DMS53 (cell line): ENCODE results near the gene WRAP73.
A peak's percentile ranks its signal among the peaks of the same experiment; 100 is the strongest.
"Not testable (repeated sequence)": the region's sequence is repeated elsewhere in the genome, so short reads cannot be mapped to it uniquely, and the experiment has no call there.

Source experiments
- DNase-seq: peaks from one replicate; lab custom pipeline; 2025; lab: John Stamatoyannopoulos, UW

The WRAP73 gene

GRCh38 chr1:3597599-3597964 lies 52.3 kb downstream of the WRAP73 start:
- DNase-seq = no peak

DNA sequence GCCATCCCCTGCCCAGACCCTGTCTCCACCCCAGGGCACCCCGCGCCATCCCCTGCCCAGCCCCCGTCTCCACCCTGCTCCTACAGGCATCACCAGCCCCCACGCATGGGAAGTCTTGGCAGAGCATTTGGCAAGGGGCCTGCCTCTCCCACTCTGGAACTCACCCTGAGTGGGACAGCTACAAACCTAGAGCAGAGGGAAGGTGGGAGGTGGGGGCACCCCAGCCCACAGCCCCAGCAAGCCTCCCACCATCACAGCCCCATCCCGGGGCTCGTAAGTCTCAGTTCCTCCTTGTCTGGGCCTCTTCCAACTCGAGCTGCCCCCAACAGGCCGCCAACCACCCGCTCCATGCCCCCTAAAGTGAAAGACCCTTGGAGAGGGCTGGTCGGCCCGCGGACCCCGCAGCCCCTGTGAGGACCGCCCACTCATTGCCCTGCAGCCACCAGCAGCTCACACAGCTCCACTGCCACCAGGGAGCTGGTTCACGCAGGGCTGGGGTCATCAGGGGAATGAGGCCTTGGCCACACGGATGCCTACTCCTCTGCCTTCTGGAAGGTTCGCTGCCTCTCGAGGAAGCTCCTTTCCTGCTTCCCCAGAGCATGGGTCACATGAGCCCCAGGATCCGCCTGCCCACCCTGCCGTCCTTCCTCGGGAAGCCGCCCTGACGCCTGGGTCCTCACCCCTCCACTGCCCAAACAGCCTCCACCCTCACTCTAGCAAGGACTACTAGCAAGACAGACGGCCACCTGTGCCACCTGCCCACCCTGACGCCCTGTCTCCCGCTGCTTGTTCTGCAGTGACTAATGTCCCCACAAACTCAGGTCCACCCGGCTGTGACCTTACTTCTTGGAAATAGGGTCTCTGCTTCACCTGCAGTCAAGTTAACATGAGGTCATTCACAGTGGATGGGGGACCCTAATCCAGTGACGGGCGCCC lies 53.0 kb downstream of the WRAP73 start:
- DNase-seq = no peak

DNA sequence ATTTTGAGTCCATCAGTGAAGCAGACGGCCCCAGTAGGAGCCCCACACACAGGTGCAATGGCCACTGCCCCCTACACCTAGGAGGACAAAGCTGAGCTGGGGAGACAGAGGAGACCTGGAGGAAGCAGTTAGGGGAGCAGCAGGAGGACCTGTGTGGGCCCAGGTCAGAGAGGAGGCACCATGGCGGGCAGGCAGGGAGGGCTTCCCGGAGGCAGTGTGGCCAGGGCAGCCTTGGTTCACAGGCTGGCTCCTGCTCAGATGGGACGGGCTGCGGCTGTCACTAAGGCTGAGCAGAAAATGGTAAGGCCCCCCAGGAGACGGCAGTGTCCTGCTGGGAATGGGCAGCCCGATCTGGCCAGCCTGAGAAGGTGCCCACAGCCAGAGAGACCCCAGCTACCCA lies 54.0 kb downstream of the WRAP73 start:
- no peak for DNase-seq

- DNase-seq = no peak
These were observed 55.1 kb downstream of the WRAP73 start for GRCh38 chr1:3594706-3595377.

DNA sequence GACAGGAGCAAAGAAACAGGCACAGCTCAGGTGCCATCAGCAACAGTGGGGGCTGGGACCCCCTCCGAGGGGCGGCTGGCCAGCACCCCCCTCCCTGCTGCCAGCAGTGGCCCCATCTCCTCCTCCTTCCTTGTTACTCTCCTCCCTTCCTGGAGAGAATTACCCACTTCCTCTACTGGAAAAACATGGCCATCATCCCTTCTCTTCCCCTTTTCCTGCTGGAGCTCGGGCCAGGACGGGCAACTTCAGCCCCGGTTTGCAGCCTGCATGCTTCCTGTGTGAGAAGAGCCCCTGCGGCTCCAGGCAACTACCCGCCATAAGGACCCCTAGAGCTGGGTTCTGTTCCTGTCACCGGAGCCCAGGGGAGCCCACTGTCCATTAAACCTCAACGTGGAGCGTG lies 56.2 kb downstream of the WRAP73 start:
- no peak for DNase-seq

DNA sequence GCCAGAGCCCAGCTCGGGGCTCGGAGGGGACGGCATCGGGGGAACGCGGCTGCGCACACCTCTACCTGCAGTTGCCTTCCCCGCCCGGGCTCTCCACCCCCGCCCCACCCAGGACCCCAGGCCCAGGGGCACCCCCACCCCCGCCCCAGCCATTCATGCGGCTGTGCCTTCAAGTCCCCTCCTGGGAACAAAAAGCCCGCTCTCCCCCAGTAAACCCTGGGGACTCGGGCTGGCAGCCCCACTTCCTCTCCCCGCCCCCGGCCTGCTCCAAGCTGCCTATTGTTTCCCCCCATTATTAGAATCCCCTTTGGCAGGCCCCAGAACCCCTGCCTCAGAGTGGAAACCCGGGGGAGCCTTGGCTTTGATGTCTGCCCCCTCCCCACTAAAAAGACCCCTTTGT lies 56.6 kb downstream of the WRAP73 start:
- DNase-seq = no peak

GRCh38 chr1:3590951-3591865 lies 58.7 kb downstream of the WRAP73 start:
- no peak for DNase-seq

DNA sequence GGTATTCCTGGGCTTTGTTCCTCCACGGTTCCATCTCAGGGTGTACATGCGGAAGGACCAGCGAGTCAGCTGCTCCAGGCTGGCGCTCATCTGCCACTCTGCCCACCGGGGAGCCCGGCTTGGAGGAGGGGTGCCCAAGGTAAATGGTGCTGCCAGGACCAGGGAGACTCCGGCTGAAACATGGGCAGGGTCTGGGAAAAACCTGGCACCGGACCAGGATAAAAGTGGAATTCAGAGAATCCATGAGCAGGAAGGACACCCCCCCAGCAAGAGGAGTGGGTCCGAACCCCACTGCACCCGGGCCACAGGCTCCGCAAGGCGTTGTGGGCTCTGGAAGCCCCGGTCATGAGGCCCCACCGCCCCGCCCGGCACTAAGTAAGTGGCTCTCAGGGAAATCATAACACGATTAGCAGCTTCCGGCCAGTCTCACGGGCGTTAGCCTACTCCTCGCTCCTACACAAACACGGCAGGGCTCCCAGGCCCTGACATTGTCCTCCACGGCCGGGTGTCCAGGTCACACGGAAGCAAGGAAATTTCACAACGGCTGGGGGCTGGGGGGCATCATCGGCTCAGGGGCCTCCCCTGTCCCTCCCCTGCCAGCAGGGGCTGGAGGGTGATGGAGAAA lies 59.7 kb downstream of the WRAP73 start:
- DNase-seq = peak; percentile 60

GRCh38 chr1:3588395-3588794 lies 61.5 kb downstream of the WRAP73 start:
- DNase-seq = peak; percentile 14

DNA sequence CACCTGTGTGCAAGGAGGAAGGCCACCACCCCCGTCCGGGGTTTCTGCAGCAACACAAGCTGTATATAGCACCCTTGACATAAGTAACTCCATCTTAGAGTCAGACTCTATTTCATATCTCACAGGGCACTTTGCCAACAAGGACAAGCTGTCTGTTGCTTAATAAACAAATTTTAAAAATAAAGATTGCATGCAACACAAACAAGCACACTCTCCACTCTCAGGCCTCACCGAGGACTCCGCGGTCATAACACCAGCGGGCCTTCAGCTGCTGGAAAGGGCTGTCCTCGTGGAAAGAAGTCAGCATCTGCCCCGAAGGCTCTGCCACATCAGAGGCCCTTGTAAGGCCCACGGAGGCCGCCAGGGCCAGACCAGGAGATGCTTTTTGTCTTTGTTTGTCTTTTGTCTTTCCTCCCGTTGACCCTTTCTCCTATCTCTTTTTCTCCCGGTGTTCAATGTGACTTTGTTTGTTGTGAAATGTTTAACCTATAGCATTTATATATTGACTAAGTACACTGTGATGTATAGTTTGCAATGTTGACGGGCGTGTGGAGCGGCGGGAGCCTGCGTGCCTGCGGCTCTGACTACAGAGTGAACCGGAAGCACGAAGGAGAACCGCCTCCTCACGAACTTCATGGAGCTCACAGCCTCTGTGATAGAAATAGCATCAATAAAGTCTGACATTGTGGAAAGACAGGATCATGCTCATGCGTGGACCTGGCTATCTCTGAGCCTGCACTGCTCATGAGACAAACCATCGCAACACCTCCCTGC lies 62.7 kb downstream of the WRAP73 start:
- peak; percentile 43 for DNase-seq

- DNase-seq = no peak
These were observed 63.8 kb downstream of the WRAP73 start for GRCh38 chr1:3585940-3586568.

DNA sequence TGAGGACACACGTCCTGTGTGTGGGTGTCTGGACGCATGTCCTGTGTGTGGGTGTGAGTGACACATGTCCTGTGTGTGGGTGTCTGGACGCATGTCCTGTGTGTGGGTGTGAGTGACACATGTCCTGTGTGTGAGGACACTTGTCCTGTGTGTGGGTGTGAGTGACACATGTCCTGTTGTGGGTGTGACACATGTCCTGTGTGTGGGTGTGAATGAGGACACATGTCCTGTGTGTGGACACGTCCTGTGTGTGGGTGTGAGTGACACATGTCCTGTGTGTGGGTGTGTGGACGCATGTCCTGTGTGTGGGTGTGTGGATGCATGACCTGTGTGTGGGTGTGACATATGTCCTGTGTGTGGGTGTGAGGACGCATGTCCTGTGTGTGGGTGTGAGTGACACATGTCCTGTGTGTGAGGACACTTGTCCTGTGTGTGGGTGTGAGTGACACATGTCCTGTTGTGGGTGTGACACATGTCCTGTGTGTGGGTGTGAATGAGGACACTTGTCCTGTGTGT lies 64.5 kb downstream of the WRAP73 start:
- DNase-seq = not testable (repeated sequence)

- DNase-seq = no peak
These were observed 65.0 kb downstream of the WRAP73 start for GRCh38 chr1:3584915-3585314.

- not testable (repeated sequence) for DNase-seq
These were observed 66.2 kb downstream of the WRAP73 start for GRCh38 chr1:3583751-3584150.

DNA sequence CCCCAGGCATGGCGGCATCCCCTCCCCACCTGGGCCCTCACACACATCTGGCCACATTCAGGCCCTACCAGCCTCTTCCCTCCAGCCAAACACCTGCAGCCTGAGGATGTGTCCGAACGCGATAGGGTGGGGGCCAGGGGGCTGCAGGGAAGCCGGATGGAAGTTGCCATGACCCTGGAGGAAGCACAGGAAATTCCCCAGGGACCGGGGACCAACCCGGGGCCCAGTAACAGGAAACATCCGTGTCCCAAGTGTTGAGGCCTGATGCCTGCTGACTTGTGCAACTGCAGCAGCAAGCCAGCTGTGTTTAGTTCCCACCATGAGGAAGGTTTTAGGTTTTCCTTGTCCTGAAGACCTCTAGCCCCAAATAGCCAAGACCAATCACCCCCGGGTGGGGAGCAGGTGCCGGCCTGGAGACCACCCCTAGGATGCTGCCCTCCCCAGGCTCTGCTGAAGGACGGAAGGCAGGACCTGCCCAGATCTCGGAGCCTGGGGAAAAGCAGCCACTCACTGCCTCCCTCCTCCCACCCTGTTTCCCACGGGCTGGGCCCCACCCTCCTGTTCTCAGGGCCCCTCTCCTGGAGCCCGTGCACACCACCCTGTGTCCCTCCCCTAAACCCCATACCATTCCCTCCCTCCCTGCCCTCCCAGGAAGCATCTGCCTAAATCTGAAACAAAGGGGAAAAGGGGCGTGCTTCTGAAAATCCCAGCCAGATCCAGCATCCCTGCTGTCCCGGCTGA lies 68.4 kb downstream of the WRAP73 start:
- DNase-seq = no peak
